ENCODE measurements around the gene LRP1.

LRP1 gene

GRCh38 chr12:57210926-57211692 is 82.8 kb downstream of the LRP1 start:
- no peak for DNase-seq (ENCODE audit: low read depth in 2 of 2)

DNA sequence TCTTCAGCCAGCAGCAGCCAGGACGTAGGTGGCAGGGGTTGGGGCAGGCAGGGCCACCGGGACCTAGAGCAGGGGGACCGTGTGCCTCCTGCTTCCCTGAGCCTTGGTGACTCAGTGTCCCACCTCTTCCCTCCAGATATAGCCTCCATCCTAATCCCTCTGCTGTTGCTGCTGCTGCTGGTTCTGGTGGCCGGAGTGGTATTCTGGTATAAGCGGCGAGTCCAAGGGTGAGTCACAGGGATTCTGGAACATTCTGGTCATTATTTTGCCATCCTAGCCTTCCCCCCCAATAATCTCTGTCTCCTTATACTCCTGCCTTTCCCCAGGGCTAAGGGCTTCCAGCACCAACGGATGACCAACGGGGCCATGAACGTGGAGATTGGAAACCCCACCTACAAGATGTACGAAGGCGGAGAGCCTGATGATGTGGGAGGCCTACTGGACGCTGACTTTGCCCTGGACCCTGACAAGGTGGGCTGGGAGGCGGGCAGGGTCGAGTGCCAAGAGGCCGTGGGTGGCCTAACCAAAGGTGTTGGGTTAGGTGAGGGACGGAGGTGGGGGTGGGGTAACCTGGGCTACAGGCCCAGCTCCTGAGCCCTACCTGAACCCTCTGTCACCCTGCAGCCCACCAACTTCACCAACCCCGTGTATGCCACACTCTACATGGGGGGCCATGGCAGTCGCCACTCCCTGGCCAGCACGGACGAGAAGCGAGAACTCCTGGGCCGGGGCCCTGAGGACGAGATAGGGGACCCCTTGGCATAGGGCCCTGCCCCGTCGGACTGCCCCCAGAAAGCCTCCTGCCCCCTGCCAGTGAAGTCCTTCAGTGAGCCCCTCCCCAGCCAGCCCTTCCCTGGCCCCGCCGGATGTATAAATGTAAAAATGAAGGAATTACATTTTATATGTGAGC is 83.8 kb downstream of the LRP1 start:
- DNase-seq (ENCODE audit: low read depth in 2 of 2), result no peak

DNA sequence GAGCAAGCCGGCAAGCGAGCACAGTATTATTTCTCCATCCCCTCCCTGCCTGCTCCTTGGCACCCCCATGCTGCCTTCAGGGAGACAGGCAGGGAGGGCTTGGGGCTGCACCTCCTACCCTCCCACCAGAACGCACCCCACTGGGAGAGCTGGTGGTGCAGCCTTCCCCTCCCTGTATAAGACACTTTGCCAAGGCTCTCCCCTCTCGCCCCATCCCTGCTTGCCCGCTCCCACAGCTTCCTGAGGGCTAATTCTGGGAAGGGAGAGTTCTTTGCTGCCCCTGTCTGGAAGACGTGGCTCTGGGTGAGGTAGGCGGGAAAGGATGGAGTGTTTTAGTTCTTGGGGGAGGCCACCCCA is 84.4 kb downstream of the LRP1 start:
- DNase-seq (ENCODE audit: low read depth in 2 of 2), result no peak

- DNase-seq (ENCODE audit: low read depth in 2 of 2), result peak; percentile 65 to 69
Observed at GRCh38 chr12:57213058-57213715, 84.9 kb downstream of the LRP1 start.

GRCh38 chr12:57213763-57214397 is 85.6 kb downstream of the LRP1 start:
- no peak for DNase-seq (ENCODE audit: low read depth in 2 of 2)

GRCh38 chr12:57214398-57214781 is 86.1 kb downstream of the LRP1 start:
- DNase-seq (ENCODE audit: low read depth in 2 of 2), result peak in 1 of 2 donors; percentile 49

- no peak for DNase-seq (ENCODE audit: low read depth in 2 of 2)
Observed at GRCh38 chr12:57215065-57215464, 86.8 kb downstream of the LRP1 start.

DNA sequence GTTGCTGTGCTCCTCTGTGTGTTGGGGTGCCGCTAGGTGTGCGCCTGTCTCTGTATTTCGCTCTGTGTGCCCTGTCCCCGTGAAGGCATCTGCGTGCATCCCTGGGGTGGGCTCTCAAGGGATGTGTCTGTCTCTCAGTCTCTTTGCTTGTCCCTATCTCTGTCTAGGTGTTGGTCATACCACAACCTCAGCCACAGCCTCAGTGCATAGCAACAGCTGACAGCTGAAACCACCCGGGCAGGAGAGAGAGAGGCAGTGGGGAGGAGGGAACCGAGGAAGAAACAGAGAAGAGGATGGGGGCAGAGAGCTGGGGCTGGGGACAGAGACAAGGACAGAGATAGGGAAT is 87.4 kb downstream of the LRP1 start:
- no peak for DNase-seq (ENCODE audit: low read depth in 2 of 2)

DNA sequence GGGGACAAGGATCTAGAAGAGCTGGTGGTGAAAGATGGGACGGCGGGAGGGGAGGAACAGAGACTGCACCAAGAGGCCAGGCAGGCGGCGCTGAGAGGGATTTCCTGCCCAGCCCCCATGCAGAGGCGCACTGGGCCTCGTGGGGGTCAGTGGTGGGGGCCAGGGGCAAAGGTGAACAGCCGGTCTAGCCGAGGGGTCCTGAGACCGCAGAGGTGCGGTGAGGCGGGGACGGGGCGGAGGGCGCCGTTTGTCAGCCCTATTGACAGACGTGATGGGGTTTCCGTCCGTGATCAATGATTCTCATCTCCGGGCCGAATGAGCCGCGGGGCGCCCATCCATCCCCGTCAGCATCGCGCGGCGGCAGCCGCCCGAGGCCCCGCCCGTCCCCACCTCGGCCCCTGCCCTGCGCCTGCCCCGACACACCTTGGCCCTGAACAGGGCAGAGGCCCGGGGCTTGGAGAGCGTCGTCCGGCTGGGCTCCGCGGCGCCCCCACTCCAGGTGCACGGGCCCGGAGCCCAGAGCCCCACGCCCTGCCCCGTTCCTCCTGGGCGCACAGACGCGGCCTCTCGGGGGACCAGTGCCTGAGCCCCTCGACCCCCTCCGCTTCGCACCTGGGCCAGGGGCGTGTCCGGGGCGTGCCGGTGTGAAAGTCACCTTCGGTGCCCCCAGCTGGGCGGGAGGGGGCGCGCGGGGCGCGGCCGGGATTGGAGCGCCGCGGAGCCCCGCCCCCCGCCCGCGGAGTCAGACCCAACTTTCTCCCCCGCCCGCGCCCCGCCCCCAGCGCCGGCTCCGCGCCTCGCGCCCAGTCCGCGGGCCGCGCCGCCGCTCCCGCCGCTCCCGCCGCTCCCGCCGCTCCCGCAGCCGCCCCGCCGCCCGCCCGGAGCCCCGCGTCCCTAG is 88.0 kb downstream of the LRP1 start, which contains the start of gene NXPH4:
TSS of gene NXPH4 (plus strand) at position 781 of the 898 bp plus-strand sequence. CDS start 176 bp downstream, outside the sequence.
- no peak for DNase-seq (ENCODE audit: low read depth in 2 of 2)

- no peak for DNase-seq (ENCODE audit: low read depth in 2 of 2)
Observed at GRCh38 chr12:57216921-57217879, 88.9 kb downstream of the LRP1 start.

DNA sequence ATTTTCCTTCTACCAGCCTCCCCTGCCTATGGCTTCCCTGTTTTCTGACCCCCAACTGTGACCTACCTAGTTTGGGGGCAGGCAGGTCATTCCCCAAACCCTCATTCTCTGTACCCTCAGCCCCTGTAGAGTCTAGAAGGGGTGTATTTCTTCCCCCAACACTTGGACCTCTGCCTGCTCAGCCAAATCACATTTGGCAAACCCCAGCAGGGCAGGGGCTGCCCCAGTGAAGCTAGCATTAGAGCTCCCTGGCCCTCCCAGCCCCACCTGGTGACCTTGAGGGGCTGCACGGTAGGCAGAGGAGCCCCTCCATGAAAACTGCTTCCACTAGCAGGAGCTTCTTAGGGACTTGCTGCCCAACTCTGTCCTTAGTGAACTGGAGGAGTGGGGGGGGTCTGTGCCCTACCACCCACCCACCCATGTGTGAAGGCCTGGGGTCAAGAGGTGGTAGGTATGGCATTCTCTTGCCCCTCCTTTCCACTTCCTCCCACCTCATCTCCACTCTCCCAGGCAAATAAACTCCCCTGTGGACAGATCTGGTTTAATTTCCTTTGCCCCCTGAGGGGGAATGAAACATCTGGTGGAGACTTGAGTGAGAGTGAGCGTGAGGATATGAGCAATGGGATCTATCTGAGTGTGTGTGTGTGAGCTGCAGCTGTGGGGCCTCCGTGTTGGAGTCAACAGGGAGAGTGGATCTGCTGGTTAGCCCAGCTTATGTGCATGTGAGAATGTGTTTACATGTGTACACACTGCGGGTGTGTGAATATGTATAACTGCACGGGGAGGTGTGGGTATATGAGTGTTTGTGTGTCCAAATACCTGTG is 90.0 kb downstream of the LRP1 start:
- DNase-seq (ENCODE audit: low read depth in 2 of 2), result no peak

DNA sequence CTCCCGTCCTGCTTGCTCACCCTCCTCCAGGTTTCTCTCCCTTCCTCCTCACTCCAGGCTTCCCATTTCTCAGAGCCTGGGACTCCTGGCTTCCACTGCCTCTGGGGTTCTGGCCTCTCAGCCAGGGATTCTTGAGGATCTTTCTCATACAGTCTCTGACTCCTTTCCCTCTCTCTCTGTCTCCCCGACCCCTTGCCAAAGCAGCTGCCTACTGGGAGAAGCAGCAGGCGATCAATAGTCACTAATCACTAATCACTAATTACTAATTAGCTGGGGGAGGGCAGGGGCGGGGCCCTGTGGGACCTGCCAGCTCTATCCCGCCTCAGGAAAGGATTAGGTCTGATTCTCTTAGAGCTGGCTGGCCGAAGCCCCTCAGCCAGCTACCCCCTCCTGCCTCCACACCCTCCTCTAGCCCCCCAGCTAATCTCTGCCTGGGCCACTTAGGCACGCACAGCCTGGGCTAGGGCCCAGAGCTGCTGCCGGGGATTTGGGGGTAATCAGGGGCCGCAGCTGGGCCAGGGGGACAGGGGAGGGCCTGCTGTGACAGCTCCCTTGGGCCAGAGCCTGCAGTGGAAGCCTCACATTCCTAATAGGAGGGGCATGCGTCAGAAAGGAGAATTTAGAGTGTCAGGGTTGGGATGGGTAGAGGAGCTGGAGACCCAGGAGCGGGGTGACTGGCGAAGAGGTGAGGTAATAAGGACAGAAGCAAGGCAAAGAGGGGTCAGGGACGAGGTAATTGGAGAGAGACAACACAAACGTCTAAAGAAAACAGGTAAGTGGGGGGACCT is 91.1 kb downstream of the LRP1 start:
- DNase-seq (ENCODE audit: low read depth in 2 of 2), result no peak

GRCh38 chr12:57219993-57220754 is 91.9 kb downstream of the LRP1 start:
- no peak for DNase-seq (ENCODE audit: low read depth in 2 of 2)

DNA sequence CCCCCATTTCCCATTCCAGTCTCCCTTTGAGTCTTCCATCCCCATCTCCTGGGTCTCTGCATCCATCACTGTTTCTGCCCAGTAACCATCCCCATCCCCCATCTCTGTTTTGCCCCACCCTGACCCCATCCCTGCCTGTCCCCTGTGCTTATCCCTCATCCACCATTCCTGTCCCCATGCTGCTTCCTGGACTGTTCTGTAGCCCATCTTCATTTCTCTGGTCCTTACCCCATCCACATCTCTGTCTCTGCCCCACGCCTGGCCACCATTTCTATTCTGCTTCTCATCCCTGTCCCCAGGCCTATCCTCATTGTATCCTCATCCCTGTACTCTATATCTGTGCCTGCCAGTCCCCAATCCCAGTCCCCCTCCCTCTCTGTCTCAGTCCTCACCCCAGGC is 92.5 kb downstream of the LRP1 start:
- DNase-seq (ENCODE audit: low read depth in 2 of 2), result no peak

GRCh38 chr12:57221169-57221917 is 93.1 kb downstream of the LRP1 start:
- DNase-seq (ENCODE audit: low read depth in 2 of 2), result no peak
